HG03432 (cell line): Measurements from ENCODE around the gene PCSK4.

ENCODE experiments used
- ATAC-seq: cut with Tn5 transposase; IDR thresholded peaks from one replicate; pipeline ENCODE4 v1.9.1; 2021; ENCODE audit warnings: mild to moderate bottlenecking, moderate library complexity; ENCODE audit not compliant: unreplicated experiment

The PCSK4 gene

GRCh38 chr19:1472231-1473084 is 17.7 kb downstream of the PCSK4 start:
- ATAC-seq = no peak

- no peak for ATAC-seq
Observed at GRCh38 chr19:1471515-1472160, 18.5 kb downstream of the PCSK4 start.

- ATAC-seq = no peak
Observed at GRCh38 chr19:1471010-1471514, 19.1 kb downstream of the PCSK4 start.

- no peak for ATAC-seq
Observed at GRCh38 chr19:1470305-1471009, 19.7 kb downstream of the PCSK4 start.

- no peak for ATAC-seq
Observed at GRCh38 chr19:1470055-1470304, 20.2 kb downstream of the PCSK4 start.

GRCh38 chr19:1469255-1470054 is 20.7 kb downstream of the PCSK4 start:
- no peak for ATAC-seq

GRCh38 chr19:1468821-1469254 is 21.3 kb downstream of the PCSK4 start:
- ATAC-seq = no peak

- ATAC-seq = no peak
Observed at GRCh38 chr19:1468274-1468820, 21.8 kb downstream of the PCSK4 start.

GRCh38 chr19:1467490-1468273 is 22.5 kb downstream of the PCSK4 start:
- ATAC-seq = no peak

GRCh38 chr19:1467215-1467489 is 23.0 kb downstream of the PCSK4 start:
- ATAC-seq = no peak

GRCh38 chr19:1466461-1467214 is 23.5 kb downstream of the PCSK4 start:
- no peak for ATAC-seq

- no peak for ATAC-seq
Observed at GRCh38 chr19:1466018-1466460, 24.1 kb downstream of the PCSK4 start.

GRCh38 chr19:1465191-1466016 is 24.7 kb downstream of the PCSK4 start:
- ATAC-seq = no peak

GRCh38 chr19:1461862-1462261 is 28.3 kb downstream of the PCSK4 start:
- ATAC-seq = no peak

- ATAC-seq = no peak
Observed at GRCh38 chr19:1460033-1460995, 29.8 kb downstream of the PCSK4 start.

- ATAC-seq = no peak
Observed at GRCh38 chr19:1459479-1459878, 30.7 kb downstream of the PCSK4 start.

GRCh38 chr19:1457892-1458291 is 32.3 kb downstream of the PCSK4 start:
- no peak for ATAC-seq
